G401 (cell line): ENCODE results near the gene C1QL4. TPM values are rescaled to one million over a fixed set of nuclear protein-coding genes. Genes with fewer than 3 reads are reported as not detected.

ENCODE experiments used
- DNase-seq: peaks from one replicate; pipeline ENCODE4 v3.0.0-alpha.2; 2015; ENCODE audit warnings: low spot score
- in situ Hi-C: cut with HindIII; loops from 2 replicates; pipeline ENCODE4 v1.10.0; 2016; ENCODE audit warnings: low sequenced_read_pairs, mixed read lengths
- total RNA-seq: library from RNA; depleted of rRNA; stranded (reverse); fragments of >200 nt; shearing (Covaris generic); gene quantifications from 2 replicates; pipeline ENCODE4 v1.2.3, GENCODE V29; 2014

Gene C1QL4
- total RNA-seq, 1 experiment from 2014 or later: 9.7 TPM

GRCh38 chr12:49355913-49356312 is 18.9 kb upstream of the C1QL4 start:
- no peak for DNase-seq
- in situ Hi-C loops: loop anchor here (25.0 kb wide), 1 partner anchor 156 kb away; no protein-coding TSS in a partner anchor

GRCh38 chr12:49352351-49352750 is 15.4 kb upstream of the C1QL4 start:
- no peak for DNase-seq
- in situ Hi-C loops: loop anchor here (25.0 kb wide), 1 partner anchor 160 kb away; no protein-coding TSS in a partner anchor

GRCh38 chr12:49349266-49349665 is 12.3 kb upstream of the C1QL4 start:
- in situ Hi-C loops: no loop called here
- no peak for DNase-seq

- in situ Hi-C loops: no loop called here
- no peak for DNase-seq
These were observed 11.8 kb upstream of the C1QL4 start for GRCh38 chr12:49348781-49349180.

- in situ Hi-C loops: no loop called here
- peak; percentile 66 for DNase-seq
These were observed 10.6 kb upstream of the C1QL4 start for GRCh38 chr12:49347311-49348193.

GRCh38 chr12:49346659-49347310 is 9.8 kb upstream of the C1QL4 start, which contains the start of gene DNAJC22:
TSS of gene DNAJC22 (plus strand) at chr12:49346888. CDS start at chr12:49348873, 1,985 bp downstream.
- DNase-seq: no peak
- in situ Hi-C loops: no loop called here

GRCh38 chr12:49345825-49346658 is 9.1 kb upstream of the C1QL4 start:
- DNase-seq: no peak
- in situ Hi-C loops: no loop called here

GRCh38 chr12:49345051-49345824 is 8.2 kb upstream of the C1QL4 start:
- no peak for DNase-seq
- in situ Hi-C loops: no loop called here

- in situ Hi-C loops: no loop called here
These were observed 7.6 kb upstream of the C1QL4 start for GRCh38 chr12:49344486-49345050.

GRCh38 chr12:49342914-49343731 is 6.1 kb upstream of the C1QL4 start:
- in situ Hi-C loops: no loop called here

More at GRCh38 chr12:49344486-49345050, 7.6 kb upstream of the C1QL4 start:
- no peak for DNase-seq

GRCh38 chr12:49342066-49342913 is 5.3 kb upstream of the C1QL4 start:
- in situ Hi-C loops: no loop called here
- peak; percentile 77 for DNase-seq

More at GRCh38 chr12:49342914-49343731, 6.1 kb upstream of the C1QL4 start:
- DNase-seq: peak; percentile 37

GRCh38 chr12:49341777-49342065 is 4.7 kb upstream of the C1QL4 start:
- in situ Hi-C loops: no loop called here
- DNase-seq: no peak

GRCh38 chr12:49340971-49341776 is 4.2 kb upstream of the C1QL4 start:
- no peak for DNase-seq
- in situ Hi-C loops: no loop called here

- in situ Hi-C loops: no loop called here
These were observed 3.3 kb upstream of the C1QL4 start for GRCh38 chr12:49340095-49340870.

GRCh38 chr12:49339464-49339861 is 2.5 kb upstream of the C1QL4 start:
- DNase-seq: no peak
- in situ Hi-C loops: no loop called here

More at GRCh38 chr12:49340095-49340870, 3.3 kb upstream of the C1QL4 start:
- no peak for DNase-seq
